Panc1 (cell line): ENCODE results near the gene CD99. TPM values are rescaled to one million over a fixed set of nuclear protein-coding genes. Genes with fewer than 3 reads are reported as not detected.

ENCODE experiments used
- ATAC-seq: fragments of 200-7000 bp; cut with Tn5 transposase; 2 replicates; pipeline ENCODE4 v1.9.1; 2020; ENCODE audit warnings: mild to moderate bottlenecking, moderate library complexity
- BruUV-seq: library from RNA; stranded (reverse); fragments of 400-500 nt; replicated peaks from 2 replicates; lab custom pipeline; 2021; lab: Mats Ljungman, UMichigan
- CTCF ChIA-PET: fragments of 300-600 bp; sonication (Branson Sonifier 250); formaldehyde crosslinking; loops from one replicate; lab custom pipeline; 2022; ENCODE audit warnings: antibody characterized with exemption; lab: Charles Lee
- POLR2A ChIA-PET: fragments of 300-600 bp; sonication (Branson Sonifier 250); formaldehyde crosslinking; loops from one replicate; lab custom pipeline; 2022; ENCODE audit warnings: antibody characterized with exemption; lab: Charles Lee
- DNase-seq: peaks from one replicate; pipeline ENCODE4 v3.0.0-alpha.2; 2010; ENCODE audit warnings: low read depth, low spot score
- H3K27ac ChIP-seq: 2 replicates; pipeline ENCODE4 v1.5.1; 2011; ENCODE audit warnings: mild to moderate bottlenecking, low read length, inconsistent platforms
- H3K27me3 ChIP-seq: fragments of 200-500 bp; sonication (Bioruptor generic); 2 replicates; pipeline ENCODE4 v1.6.0; 2014; ENCODE audit warnings: low read length, inconsistent platforms; ENCODE audit not compliant: control insufficient read depth, insufficient read depth
- H3K36me3 ChIP-seq: fragments of 200-500 bp; sonication (Bioruptor generic); 2 replicates; pipeline ENCODE4 v1.5.1; 2014; ENCODE audit warnings: inconsistent platforms, mild to moderate bottlenecking, low read length, moderate library complexity; ENCODE audit not compliant: control insufficient read depth, insufficient read depth
- H3K4me1 ChIP-seq: 2 replicates; pipeline ENCODE4 v1.5.1; 2011; ENCODE audit warnings: inconsistent platforms, mild to moderate bottlenecking, low read length, moderate library complexity; ENCODE audit not compliant: control insufficient read depth, insufficient read depth
- H3K4me3 ChIP-seq, 2 experiments: 2 replicates each; pipeline ENCODE4 v1.5.1; 2011 to 2012; ENCODE audit warnings: low read depth in 2 of 2, low read length in 2 of 2, mild to moderate bottlenecking in 2 of 2, inconsistent platforms in 1 of 2, moderate library complexity in 1 of 2
- H3K9me3 ChIP-seq: fragments of 200-500 bp; sonication (Bioruptor generic); 2 replicates; pipeline ENCODE4 v1.5.1; 2014; ENCODE audit warnings: low read depth, mild to moderate bottlenecking, inconsistent platforms, low read length, moderate library complexity; ENCODE audit not compliant: control insufficient read depth, insufficient read depth
- POLR2AphosphoS5 ChIP-seq: IDR thresholded peaks from 2 replicates; pipeline ENCODE4 v1.6.1; 2012; ENCODE audit warnings: mild to moderate bottlenecking, low read depth, low read length, moderate library complexity
- SIN3A ChIP-seq: IDR thresholded peaks from 2 replicates; pipeline ENCODE4 v1.6.1; 2012; ENCODE audit warnings: low read depth, mild to moderate bottlenecking, low read length, moderate library complexity, borderline replicate concordance; ENCODE audit not compliant: insufficient read depth
- TCF7L2 ChIP-seq: IDR thresholded peaks from 2 replicates; pipeline ENCODE4 v1.6.1; 2011; ENCODE audit warnings: mild to moderate bottlenecking, low read depth, low read length, inconsistent platforms
- in situ Hi-C: cut with HindIII; loops from 2 replicates; pipeline ENCODE4 v1.10.0; 2016; ENCODE audit warnings: low sequenced_read_pairs, low pct_unique_long_range_greater_than_20kb
- intact Hi-C: fragments of 100-400 bp; cut with micrococcal nuclease; formaldehyde crosslinking; loops from one replicate; pipeline ENCODE4 v1.10.0; 2022; ENCODE audit not compliant: unreplicated experiment
- total RNA-seq: library from RNA; stranded (reverse); gene quantifications from one replicate; pipeline ENCODE4 v1.2.1, GENCODE V29; 2021; ENCODE audit not compliant: unreplicated experiment
- TF ChIP-seq, protein P1 (sequence below): fragments of 450-650 bp; IDR thresholded peaks from 2 replicates; pipeline ENCODE4 v1.5.1; 2017; ENCODE audit warnings: mild to moderate bottlenecking
- TF ChIP-seq, protein P2 (sequence below), 2 experiments: IDR thresholded peaks; 2 replicates each; pipeline ENCODE4 v1.6.1; 2011 to 2012; ENCODE audit warnings: low read depth in 2 of 2, control low read depth in 1 of 2, low read length in 1 of 2, mild to moderate bottlenecking in 1 of 2, moderate library complexity in 1 of 2; ENCODE audit not compliant: insufficient read depth in 1 of 2

CD99 gene
- total RNA-seq, 1 experiment from 2014 or later, result 67.6 TPM

DNA sequence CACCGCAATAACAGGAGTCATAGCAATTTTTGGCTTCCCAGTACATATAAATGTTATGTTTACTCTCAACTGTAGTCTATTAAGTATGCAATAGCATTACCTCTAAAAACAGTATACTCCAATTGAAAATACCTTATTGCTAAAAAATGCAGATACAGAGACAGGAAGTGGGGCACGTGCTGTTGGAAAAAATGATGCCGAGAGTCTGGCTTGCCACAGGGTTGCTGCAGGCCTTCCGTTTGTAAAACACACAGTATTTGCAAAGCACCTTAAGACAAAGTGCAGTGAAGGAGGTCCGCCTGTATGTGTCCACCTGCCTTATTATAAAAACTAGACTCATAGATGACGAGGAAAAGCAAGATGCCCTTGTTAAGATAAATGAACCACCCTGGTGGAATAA lies 23.5 kb downstream of the CD99 start:
- no peaks in the 10 kb centered on the region for H3K36me3 ChIP-seq
- in situ Hi-C loops, result no loop called here
- ChIA-PET POLR2A (no interaction called here), CTCF (no interaction called here)
- TF ChIP-seq, protein P1, sequence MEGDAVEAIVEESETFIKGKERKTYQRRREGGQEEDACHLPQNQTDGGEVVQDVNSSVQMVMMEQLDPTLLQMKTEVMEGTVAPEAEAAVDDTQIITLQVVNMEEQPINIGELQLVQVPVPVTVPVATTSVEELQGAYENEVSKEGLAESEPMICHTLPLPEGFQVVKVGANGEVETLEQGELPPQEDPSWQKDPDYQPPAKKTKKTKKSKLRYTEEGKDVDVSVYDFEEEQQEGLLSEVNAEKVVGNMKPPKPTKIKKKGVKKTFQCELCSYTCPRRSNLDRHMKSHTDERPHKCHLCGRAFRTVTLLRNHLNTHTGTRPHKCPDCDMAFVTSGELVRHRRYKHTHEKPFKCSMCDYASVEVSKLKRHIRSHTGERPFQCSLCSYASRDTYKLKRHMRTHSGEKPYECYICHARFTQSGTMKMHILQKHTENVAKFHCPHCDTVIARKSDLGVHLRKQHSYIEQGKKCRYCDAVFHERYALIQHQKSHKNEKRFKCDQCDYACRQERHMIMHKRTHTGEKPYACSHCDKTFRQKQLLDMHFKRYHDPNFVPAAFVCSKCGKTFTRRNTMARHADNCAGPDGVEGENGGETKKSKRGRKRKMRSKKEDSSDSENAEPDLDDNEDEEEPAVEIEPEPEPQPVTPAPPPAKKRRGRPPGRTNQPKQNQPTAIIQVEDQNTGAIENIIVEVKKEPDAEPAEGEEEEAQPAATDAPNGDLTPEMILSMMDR, result no peak
- TF ChIP-seq SIN3A, result no peak
- TF ChIP-seq POLR2AphosphoS5, result no peak
- no peak for TF ChIP-seq TCF7L2
- TF ChIP-seq, protein P2, sequence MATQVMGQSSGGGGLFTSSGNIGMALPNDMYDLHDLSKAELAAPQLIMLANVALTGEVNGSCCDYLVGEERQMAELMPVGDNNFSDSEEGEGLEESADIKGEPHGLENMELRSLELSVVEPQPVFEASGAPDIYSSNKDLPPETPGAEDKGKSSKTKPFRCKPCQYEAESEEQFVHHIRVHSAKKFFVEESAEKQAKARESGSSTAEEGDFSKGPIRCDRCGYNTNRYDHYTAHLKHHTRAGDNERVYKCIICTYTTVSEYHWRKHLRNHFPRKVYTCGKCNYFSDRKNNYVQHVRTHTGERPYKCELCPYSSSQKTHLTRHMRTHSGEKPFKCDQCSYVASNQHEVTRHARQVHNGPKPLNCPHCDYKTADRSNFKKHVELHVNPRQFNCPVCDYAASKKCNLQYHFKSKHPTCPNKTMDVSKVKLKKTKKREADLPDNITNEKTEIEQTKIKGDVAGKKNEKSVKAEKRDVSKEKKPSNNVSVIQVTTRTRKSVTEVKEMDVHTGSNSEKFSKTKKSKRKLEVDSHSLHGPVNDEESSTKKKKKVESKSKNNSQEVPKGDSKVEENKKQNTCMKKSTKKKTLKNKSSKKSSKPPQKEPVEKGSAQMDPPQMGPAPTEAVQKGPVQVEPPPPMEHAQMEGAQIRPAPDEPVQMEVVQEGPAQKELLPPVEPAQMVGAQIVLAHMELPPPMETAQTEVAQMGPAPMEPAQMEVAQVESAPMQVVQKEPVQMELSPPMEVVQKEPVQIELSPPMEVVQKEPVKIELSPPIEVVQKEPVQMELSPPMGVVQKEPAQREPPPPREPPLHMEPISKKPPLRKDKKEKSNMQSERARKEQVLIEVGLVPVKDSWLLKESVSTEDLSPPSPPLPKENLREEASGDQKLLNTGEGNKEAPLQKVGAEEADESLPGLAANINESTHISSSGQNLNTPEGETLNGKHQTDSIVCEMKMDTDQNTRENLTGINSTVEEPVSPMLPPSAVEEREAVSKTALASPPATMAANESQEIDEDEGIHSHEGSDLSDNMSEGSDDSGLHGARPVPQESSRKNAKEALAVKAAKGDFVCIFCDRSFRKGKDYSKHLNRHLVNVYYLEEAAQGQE (IDR thresholded peaks at IDR 0.05; ENCODE audit: insufficient read depth in 1 of 2, low read depth in 2 of 2, low read length in 1 of 2), result no peak
- intact Hi-C loops, result no loop called here
- H3K4me3 ChIP-seq, result no peak overlapping the region
- DNase-seq, result no peak
- H3K27me3 ChIP-seq, result no peaks in the 10 kb centered on the region
- H3K9me3 ChIP-seq, result no peaks in the 10 kb centered on the region
- H3K4me1 ChIP-seq, result no peaks in the 10 kb centered on the region
- H3K27ac ChIP-seq, result no peak overlapping the region
- no TSS peak for BruUV-seq
- no peak for ATAC-seq

GRCh38 chrX:2715066-2715600 lies 24.0 kb downstream of the CD99 start:
- ATAC-seq (no peak), DNase-seq (no peak)
- Histone ChIP-seq H3K27ac (no peak overlapping the region), H3K4me3 (no peak overlapping the region), H3K36me3 (no peaks in the 10 kb centered on the region), H3K27me3 (no peaks in the 10 kb centered on the region), H3K4me1 (no peaks in the 10 kb centered on the region), H3K9me3 (no peaks in the 10 kb centered on the region)
- ChIA-PET CTCF (no interaction called here), POLR2A (no interaction called here)
- TF ChIP-seq SIN3A, result no peak
- TF ChIP-seq, protein P2 (IDR thresholded peaks at IDR 0.05; ENCODE audit: insufficient read depth in 1 of 2, low read depth in 2 of 2, low read length in 1 of 2), result no peak
- TF ChIP-seq TCF7L2, result no peak
- no peak for TF ChIP-seq POLR2AphosphoS5
- TF ChIP-seq, protein P1, result no peak
- no TSS peak for BruUV-seq
- in situ Hi-C loops (no loop called here), intact Hi-C loops (no loop called here)
